AG08396 (cell line): ENCODE measurements around the gene UXT.
"Not testable (repeated sequence)": the region's sequence is repeated elsewhere in the genome, so short reads cannot be mapped to it uniquely, and the experiment has no call there.

ENCODE experiments used
- DNase-seq: peaks from one replicate; pipeline ENCODE4 v3.0.0; 2012; ENCODE audit warnings: low spot score, mixed read lengths

Gene UXT

GRCh38 chrX:47614618-47615017, 44.4 kb downstream of the UXT start:
- DNase-seq: no peak

- DNase-seq: no peak
Observed at GRCh38 chrX:47613082-47613481, 45.9 kb downstream of the UXT start.

GRCh38 chrX:47612418-47612817, 46.6 kb downstream of the UXT start:
- no peak for DNase-seq

- DNase-seq: no peak
Observed at GRCh38 chrX:47611926-47612325, 47.1 kb downstream of the UXT start.

GRCh38 chrX:47611489-47611888, 47.5 kb downstream of the UXT start:
- no peak for DNase-seq

- DNase-seq: no peak
Observed at GRCh38 chrX:47610511-47610910, 48.5 kb downstream of the UXT start.

- peak; percentile 2 for DNase-seq
Observed at GRCh38 chrX:47608130-47608810, 50.7 kb downstream of the UXT start.

- DNase-seq: no peak
Observed at GRCh38 chrX:47607091-47607490, 51.9 kb downstream of the UXT start.

GRCh38 chrX:47605024-47605423, 54.0 kb downstream of the UXT start:
- DNase-seq: peak; percentile 1

- DNase-seq: not testable (repeated sequence)
Observed at GRCh38 chrX:47603125-47603524, 55.9 kb downstream of the UXT start.
